HG02840 (cell line): Measurements from ENCODE around the gene SERPINE2.
"Not testable (repeated sequence)": the region's sequence is repeated elsewhere in the genome, so short reads cannot be mapped to it uniquely, and the experiment has no call there.

Experiments
- ATAC-seq: cut with Tn5 transposase; IDR thresholded peaks from one replicate; pipeline ENCODE4 v1.9.1; 2021; ENCODE audit warnings: mild to moderate bottlenecking, moderate library complexity, moderate number of reproducible peaks; ENCODE audit not compliant: unreplicated experiment, low FRiP score

Gene SERPINE2

DNA sequence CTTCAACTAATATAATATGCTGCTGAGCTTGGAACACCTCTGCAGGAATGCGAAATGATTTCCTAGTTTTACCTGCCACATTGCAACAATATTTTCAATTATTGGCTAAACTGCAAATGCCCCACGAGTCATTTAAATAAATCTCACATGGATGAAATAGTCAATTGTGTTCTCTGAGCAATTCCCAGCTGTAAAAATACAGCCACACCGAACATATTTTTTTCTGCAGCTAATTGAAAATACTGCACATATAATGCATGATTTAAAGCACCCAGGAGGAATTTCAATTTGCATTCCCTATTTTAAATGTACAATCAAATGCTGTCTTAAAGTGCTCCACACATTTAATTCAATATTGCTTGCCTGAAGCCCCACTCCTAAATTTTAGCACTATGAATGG lies 18.6 kb downstream of the SERPINE2 start:
- ATAC-seq: no peak

DNA sequence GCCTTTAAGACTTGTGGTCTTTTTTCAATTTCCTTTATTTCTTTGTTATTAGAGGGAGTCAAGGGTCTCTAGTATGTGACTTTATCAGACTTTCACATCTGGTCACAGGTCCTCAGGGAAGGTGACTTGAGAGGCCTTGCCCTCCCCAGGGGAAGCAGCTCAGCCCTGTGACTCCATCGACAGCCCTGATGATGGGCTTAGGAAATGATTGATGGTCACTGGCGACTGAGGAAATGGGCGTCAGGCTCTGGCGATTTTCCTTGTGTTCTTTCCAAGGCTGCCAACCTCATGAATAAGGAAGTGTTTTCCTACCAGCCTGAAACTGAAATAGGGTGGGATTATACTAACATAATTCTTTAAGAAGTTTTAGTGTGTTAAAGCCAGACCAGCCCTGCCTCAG lies 21.1 kb downstream of the SERPINE2 start:
- no peak for ATAC-seq

DNA sequence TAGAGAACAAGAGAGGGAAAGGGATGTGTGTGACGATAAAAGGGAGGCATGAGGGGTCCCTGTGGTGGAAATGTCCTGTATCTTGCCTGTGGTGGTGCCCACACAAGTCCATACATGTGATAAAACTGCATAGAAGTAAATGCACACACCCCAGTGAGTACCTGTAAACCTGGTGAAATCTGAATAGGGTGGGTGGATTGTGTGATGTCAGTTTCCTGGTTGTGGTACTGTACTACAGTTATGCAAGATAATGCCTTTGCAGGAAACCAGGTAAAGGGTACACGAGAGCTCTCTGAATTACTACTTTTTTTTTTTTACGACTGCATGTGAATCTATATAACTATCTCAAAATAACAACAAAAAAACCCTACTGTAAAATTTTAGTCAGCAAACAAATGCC lies 22.1 kb downstream of the SERPINE2 start:
- no peak for ATAC-seq

DNA sequence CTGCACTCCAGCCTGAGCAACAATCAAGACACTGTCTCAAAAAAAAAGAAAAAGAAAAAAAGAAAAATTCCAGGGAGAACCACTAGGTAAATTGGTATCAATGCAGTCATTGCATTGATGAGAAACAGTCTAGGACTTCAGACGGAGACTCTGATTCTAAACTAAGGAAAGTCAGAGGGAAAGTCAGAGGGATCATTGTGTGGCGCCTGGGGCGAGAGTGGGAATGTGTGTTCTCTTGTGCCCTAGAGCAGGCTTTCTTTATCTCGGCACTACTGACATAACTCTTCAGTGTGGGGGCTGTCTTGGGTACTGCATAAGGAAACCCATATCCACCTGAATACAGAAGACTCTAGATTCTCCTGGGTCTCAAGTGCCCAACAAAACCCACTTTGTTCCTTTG lies 24.8 kb downstream of the SERPINE2 start:
- no peak for ATAC-seq

DNA sequence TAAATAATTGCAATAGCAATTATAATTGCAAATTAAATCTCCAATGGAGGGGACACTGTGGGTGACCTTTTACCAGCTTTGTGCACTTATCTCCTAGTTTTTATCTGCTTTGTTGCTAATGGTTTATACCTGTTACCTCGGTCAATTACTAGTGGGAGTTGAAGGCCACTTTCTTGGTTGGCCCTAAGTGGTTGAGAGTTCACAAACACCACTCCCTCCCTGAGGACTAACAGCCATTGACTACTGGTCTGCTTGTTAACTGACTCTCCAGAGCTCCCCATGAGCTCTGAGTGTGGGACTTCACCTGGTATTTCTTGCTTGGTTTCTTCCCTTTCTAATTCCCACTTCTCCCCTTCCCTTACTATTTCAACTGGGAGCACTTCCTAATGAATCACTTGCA lies 27.2 kb downstream of the SERPINE2 start:
- ATAC-seq: no peak

DNA sequence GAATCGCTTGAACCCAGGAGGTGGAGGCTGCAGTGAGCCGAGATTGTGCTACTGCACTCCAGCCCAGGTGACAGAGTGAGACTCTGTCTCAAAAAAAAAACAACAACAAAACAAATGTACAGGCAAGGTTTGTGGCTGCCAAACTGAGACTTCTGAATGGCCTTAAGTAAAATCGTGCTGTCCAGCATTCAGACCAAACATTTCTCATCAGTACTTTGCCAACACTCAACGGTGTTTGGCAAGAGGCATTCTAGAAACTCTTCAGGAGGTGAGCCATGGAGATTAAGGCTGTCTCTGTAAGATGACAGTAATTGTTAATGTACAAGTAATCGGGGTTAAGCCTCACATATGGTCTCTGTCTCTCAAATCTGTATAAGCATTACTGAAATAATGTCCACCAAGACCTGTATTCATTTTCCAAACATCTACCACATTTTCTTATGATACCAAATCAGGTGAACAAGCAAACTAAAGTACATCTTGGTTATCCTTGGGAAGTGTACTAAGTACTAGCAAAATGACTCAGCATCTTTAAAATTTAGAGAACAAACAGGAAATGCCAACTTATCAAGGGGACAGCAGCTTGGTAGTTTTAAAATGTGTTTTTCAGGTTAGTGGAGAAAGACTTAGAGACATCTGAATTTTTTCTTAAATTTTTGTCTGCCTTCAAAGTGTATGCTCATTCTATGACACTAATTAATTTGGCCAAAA lies 29.3 kb downstream of the SERPINE2 start:
- no peak for ATAC-seq

DNA sequence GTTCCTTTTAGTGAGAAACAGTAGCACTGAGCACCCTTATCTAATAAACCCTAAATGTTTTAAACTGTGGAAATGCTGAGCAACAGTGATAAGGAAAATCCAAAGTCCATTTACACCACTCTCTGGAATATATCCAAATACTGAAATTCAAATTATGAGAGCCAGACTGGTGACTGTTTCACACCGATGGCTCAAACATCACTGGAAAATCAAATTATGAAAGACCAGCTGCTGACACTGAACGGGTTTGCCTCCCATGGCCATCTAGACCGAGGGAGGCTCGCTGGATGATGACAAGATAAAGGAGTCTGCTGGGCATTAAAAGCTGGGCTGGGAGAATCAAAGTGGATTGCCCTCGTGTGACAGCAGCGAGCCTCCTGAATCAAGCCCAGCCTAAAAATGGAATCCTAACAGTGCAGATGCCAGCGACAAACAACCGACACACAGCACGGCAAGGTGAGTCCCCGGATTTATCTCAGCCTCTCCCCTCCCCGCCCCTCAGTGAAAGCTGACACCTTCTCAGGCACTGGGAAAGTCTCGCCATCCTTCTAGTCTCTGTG lies 30.3 kb downstream of the SERPINE2 start:
- ATAC-seq: no peak

DNA sequence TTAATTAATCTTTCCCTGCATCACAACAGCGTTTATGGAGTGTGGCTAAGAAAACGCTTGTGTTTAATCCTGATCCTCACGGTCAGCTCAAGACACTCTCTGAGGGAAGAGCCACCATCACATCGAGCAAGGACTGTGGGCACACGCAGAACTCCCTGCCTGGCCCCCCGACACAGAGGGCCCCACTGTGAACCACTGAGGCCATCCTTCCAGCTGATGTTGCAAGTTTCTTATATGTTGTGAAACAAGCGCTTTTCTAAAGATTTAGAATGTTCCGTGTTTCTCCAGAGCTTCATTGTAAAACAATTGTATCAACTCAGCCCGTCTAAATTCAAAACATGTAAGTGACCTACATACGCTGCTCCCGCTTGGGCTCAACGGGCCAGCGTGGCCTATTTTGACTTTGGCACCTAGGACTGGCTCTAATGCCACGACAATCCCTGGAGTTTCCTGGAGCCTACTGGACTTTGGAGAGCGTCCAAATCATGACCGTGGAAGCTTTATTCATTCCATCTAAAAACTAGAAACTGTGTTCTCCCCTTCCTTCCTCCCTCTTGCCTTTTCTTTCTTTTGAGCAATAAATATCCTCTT lies 34.9 kb downstream of the SERPINE2 start:
- no peak for ATAC-seq

DNA sequence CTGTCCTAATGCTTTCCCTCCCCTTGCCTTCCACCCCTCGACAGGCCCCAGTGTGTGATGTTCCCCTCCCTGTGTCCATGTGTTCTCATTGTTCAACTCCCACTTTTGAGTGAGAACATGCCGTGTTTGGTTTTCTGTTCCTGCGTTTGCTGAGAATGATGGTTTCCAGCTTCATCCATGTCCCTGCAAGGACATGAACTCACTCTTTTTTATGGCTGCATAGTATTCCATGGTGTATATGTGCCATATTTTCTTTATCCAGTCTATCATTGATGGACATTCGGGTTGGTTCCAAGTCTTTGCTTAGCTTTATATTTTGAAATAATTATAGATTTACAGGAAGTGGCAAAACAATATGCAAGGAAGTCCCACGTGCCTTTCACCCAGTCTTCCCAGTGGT lies 38.4 kb downstream of the SERPINE2 start:
- ATAC-seq: not testable (repeated sequence)

DNA sequence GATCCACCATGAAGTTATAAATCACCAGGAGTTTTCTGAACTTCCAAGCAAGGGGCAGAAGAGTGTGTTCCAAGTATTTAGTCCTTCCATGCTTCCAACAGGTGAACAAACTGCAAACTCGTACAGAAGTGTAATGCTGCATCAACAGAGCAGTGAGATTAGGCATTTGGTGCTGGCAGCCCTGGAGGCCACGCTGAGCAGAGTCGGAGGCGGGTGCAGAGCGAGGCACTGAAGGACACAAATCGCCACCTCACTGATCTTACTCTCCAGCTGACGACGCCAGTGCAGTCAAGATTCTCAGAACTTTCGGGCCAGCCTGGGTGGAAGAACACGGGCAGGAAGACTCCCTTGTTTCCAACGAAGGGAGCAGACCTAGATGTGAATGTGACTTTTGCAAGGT lies 39.2 kb downstream of the SERPINE2 start:
- ATAC-seq: no peak

DNA sequence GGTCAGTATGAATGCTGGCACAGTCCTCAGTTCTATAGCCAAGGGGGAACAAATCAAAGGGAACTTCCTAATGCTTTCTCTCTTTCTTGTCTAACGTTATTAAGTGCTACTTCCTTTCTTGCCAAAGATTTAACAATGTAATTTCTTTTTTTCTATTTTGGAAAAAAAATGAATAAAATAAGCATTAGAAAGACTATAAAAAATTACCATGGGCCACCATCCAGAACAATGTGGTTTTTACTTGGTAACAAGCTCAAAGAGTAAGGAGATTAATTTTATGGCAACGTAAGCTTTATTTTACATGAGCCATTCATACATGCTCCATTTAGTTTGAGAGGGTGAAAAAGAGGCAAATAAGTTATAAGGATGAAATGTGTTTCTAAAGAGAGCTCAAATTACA lies 40.1 kb downstream of the SERPINE2 start:
- ATAC-seq: no peak

DNA sequence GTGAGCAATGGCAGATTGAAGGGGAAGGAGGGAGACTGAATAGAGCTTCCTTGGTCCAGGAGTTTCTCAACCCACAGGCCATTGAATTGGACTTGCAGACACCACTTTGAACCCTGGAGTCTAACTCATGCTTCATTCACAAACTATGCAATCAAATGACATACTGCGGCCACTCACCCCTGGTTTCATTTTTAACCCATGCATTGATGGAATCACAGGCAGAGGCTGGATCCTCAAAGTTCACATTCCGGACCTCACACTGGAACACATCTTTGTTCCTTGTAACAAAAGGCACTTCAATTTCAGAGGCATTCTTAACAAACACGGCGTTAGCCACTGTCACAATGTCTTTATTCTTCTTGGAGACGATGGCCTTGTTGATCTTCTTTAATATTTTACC lies 41.1 kb downstream of the SERPINE2 start:
- no peak for ATAC-seq

DNA sequence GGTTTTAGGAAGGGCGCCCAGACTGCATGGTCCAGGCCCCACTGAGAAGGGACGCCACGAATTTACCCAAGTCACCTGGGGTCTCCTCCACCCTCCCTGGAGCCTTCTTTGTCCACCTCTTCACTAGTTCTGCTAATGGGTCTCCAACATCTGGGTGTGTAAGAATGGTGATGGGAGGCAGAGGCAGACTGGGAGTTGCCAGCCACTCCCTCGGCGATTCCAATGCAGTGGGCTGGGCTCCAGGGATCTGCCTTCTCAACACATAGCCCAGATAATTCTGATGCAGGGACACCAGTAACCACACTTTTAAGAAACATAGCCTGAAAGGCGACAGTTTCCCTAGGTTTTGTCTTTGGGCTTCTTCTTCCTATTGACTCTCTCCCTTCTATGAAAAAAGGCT lies 42.7 kb downstream of the SERPINE2 start:
- ATAC-seq: no peak

DNA sequence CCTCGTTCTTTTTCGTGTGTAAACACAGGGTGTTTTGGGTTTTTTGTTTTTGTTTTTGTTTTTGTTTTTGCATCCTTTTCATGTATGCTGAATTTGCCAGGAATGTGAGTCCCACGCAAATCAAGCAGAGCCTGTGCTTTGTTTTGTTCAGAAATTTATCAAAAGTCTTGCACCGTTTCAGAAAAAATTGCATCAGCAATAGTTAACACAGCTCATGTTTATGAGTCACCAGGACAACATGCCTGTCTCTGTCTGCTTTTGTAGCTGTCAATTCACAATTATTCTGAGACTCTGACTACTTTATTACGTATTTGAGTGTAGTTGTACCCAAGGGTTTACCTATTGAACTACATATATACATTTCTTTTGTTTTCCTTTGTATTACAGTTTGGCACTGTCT lies 43.5 kb downstream of the SERPINE2 start:
- ATAC-seq: no peak

DNA sequence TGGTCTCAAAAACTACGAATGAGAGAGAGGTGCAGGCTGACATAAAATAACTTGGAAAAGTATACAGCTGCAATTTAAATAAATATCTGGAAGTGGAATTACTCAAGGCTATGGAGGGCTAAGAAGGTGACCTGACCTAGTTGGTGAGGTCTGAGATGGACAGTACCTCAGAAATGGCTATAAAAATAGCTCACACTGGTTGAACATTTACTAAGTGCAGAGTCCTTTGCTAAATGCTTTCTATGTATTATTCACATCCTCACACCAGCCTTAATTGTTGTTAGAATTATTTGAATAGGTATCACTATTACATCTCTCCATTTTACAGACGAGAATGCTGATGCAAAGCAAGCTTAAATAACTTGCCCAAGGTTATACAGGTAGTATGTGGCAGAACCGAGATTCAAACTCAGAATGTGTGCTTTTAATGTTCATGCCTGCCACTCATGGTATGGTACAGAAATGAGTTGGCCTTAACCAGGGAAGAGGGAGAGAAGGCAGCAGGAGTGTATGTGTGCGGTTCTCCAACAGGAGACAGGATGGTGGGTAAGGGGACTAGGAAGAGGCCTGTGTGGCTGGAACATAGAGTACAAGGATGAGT lies 44.4 kb downstream of the SERPINE2 start:
- ATAC-seq: no peak

DNA sequence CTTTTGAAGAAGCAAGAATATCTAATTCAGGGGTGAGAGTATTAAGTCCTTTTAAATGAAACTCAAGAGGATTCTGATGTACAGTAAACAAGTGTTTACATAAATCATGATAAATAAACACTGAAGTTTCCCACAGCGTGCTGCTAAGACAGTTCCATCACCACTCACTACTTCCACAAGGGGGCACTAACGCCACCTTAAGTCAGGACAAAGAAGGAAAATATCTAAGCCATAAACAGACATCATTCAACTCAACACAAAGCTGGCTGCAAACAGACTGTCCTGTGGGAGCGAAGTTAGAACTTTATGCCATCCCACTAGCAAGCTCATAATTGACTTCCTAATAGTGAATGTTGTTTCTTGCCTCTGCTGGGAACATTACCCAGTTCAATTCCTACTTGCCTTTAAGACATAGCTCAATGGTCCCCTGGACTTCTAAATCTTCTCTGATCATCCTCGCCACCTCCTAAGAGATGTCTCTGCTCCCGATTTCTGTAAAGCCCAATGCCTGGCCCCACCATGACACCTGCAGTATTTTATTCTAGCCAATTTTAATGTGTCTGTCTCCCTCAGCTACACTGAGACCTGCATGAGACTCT lies 45.4 kb downstream of the SERPINE2 start:
- no peak for ATAC-seq

DNA sequence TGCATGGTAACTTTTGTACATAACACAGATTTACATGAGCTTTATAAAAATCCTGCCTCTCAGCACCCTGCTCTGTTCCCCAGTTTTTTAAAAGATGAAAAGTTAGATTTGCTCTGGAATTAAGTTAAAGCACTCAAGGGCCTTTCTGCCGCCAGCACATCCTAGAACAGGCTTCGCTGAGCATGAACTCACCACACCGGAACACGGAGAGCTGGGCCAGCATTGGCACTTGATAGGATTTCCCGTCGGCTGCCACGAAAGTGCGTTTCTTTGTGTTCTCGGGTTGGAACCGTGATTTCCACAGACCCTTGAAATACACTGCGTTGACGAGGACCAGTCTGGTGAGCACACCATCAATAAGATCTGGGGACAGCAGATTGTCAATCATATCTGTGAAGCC lies 47.5 kb downstream of the SERPINE2 start:
- ATAC-seq: no peak

DNA sequence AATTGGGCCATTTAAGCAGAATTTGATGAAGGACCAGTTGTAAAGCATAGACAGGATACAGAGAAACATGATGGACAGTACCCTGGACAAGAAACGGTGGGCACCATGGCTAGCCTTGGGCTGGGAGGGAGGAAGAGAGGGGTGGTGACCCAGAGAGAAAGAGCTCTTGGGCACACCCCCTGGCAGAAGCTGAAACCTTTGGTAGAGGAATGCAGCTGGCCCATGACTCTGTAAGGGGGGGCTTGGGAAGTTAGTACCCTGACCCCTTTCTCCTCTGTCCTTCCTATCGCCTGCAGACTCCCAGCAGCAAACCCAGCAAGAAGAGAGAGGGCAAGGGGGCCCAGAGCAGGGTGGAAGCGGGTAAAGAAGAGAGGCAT lies 49.2 kb downstream of the SERPINE2 start:
- no peak for ATAC-seq

DNA sequence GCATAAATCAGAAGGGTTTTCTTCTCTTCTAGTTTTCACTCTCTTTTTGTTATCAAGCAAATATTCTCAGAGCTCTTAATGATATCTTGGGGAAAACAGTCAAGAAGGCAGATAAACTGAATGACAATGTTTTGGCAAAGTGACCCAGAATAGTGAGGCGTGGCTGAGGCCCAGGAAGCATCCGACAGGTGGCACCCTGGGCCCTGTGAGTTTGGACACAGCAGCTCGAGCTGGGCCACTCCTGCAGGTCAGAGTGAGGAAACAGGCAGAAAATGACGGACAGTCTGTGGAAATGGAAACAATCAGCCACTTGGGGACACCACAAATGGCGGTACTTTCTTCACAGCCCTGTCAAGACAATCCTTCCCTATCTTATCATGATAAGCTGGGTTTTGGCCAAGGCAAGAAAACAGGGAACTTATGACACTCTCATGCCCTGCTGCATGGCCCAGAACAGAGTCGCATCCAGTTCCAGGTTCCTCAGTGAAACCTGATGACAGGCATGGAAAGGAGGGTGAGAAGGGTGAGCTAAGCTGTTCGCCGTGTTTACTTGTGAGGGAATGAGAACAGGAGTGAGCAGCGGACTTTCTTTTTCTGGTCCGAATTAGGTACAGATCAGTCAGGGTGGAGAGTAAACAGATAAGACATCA lies 49.8 kb downstream of the SERPINE2 start:
- ATAC-seq: no peak

DNA sequence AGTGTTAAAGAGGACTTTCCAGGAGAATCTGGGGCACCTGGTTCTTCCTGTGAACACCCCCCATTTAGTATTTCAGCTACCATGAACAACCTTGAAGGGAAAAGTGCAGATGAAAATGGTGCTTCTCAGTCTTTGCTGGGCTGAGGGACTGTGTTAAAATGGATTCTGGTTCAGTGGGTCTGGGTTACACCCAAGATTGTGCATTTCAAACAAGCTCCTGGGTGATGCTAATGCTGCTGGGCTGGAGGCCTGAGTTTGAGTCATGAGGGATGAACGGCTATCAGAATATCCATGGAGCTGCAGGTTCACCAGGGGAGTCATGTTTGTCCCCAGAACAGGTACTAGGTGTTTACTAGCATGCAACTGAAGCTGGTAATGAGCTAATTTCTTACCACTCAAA lies 57.8 kb downstream of the SERPINE2 start:
- no peak for ATAC-seq

DNA sequence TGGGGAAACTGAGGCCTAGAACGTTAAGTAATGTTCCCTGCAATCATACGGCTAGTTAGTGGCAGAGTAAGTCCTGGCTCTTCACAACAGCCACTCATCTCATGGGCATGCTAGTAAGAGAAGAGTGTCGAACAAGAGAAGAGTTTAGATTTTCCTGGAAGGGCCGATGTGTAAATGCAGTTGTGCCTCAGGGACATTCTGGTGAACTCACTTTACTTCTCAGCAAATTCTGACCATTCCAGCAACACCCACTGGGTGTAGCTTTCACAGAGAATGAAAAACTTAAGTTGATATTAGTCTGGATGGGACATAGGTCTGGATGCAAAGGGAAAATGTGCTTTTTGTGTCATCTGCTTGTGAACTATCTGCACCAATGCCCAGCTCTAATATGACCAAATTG lies 58.3 kb downstream of the SERPINE2 start:
- ATAC-seq: no peak
